HG03103 (cell line): ENCODE data around the gene RGS2.

Experiments used
- ATAC-seq: cut with Tn5 transposase; IDR thresholded peaks from one replicate; pipeline ENCODE4 v1.9.1; 2021; ENCODE audit warnings: low read depth; ENCODE audit not compliant: unreplicated experiment

Gene RGS2

DNA sequence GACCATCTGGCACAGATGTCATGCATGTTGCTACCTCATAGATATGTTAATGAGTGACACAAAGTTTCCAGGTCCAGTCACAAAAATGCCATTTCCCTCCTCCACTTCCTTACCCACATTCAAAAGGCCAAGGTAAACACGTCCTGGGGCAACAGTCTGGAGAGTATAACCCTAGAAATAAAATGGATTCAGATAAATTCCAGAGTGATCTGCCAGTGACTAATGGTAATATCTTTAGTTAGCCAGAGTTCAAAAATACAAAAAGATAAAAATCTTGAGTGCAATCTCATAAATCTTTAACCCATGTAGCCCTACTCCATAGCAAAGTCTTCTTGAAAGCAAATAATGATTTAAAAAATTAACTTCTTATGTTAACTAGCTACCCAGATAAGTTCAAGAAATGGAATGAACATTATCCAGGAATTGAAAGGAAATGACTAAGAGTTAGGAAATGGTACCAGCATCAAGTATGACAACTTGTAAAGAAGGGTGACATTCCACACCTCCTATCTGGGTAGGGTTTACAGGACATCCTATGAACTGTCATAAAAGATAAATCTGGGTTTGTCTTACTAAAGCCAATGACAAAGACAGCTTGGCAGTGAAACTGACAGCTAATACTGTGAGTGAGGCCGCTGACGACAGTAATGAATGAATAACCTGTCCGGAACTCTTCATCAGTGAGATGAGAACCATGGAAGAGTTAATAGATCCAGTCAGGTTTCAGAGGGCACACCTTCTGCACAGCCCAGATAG lies 18.1 kb downstream of the RGS2 start:
- ATAC-seq = no peak

GRCh38 chr1:192830595-192831246 lies 21.9 kb downstream of the RGS2 start:
- ATAC-seq = no peak

DNA sequence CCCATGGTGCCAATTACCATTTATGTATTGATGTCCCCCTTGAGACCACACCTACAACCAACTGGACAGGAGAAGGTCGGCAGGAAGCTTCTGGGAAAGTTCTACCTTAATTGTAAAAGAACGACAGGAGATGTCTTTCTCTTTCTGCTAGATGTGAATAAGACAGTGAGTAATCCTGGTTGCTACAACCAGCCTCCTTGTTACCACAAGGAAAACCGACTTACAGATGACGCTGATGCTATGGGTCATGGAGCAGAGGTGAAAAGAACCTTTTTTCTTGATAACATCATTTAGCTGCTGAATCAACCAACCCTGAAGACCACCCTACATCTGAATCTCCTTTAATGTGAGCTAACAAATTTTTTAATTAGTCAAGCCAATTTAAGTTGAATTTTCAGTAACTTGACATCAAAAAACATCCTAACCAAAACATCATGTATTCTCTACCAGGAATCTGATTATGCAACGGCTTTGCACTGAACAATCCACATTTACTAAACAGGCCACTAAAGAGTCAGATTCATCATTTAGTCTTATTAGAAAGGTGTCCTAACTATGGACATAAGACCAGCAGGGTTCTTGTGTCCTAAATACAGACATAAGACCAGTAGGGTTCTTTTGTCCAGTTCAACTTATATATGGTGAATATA lies 23.0 kb downstream of the RGS2 start:
- ATAC-seq = no peak

GRCh38 chr1:192832492-192832891 lies 23.7 kb downstream of the RGS2 start:
- ATAC-seq = no peak

DNA sequence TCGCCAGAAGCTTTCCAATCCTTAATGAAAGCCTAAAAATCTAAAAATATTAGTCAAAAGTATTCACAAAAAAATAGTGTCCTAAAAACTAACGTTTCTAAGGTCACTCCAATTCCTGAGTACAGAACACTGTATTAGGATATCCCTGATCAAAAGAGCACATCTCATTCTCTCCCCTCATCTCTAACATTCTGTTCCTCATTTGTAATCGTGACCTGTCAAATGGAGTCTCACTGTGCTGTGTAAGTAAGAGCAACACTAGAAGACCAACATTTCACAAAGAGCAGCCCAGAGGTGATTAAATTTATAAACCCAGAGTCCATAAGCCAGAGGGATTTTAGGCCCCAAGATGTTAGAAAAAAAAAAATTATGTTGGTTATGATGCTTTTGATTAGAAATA lies 26.3 kb downstream of the RGS2 start:
- no peak for ATAC-seq

DNA sequence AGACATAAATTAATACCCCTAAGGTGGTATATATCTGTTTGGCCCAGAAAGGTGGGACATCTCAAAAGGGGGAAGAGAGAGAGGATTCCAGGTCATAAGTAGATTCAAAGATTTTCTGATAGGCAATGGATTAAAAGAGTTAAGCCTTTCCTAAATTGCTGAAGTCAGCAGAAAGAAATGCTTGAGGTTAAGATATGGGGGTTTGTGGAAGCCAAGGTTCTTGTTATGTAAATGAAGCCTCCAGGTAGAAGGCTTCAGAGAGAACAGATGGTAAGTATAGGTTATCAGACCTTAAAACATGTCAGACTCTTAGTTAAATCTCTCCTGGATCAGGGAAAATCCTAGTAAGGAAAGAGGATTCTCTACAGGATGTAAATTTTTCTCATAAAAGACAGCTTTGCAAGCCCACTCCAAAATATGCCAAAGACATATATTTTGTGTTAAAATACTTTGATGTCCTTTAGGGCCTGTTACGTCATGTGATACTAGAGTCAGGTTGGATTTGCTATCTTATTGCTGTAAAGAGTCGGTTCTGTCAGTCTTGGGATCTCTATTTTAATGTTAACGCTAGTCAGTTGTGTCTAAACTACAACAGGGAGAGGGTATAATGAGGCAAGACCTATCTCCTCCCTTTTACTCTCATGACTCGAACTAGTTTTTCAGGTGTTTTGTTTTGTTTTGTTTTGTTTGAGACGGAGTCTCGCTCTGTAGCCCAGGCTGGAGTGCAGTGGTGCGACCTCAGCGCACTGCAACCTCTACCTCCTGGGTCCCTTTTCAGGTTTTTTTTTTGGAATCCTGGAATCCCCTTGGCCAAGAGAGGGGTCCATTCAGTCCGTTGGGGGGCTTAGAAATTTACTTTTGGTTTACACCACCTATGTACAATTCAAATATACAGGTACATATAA lies 30.6 kb downstream of the RGS2 start:
- ATAC-seq = no peak

DNA sequence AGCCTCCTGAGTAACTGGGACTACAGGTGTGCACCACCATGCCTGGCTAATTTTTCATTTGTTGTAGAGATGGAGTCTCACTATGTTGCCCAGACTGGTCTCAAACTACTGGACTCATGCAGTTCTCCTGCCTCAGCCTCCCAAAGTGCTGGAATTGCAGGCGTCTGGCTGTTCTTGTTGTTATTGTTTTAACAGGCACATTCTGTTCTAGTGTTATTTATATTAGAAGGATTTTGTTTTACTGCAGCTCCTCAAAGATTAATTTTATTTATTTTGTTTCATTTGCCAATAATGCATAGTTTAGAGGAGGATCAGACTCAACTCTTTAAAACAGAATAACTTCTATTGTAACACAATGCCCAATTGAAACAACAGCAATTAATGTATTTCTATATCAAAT lies 35.5 kb downstream of the RGS2 start:
- ATAC-seq = no peak

GRCh38 chr1:192846950-192847349 lies 38.1 kb downstream of the RGS2 start:
- ATAC-seq = no peak

DNA sequence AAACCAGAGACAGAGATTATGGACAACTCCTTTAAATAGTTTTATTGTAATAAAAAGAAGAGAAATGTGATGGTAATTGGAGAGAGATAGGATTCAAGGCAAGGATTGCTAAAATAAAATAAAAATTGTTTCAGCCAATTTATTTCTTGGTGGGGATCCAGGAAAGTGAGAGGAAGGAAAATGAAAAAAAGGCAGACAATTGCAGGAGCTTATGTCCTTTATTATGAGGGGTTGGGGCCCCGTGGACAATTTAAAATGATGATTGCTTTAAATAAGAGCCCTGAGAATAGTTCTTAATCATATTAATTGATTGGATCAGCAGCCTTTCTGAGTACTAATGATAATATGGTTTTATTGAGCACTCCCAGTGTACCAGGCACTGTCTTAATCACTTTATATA lies 40.2 kb downstream of the RGS2 start:
- no peak for ATAC-seq

GRCh38 chr1:192849442-192849841 lies 40.6 kb downstream of the RGS2 start:
- no peak for ATAC-seq

DNA sequence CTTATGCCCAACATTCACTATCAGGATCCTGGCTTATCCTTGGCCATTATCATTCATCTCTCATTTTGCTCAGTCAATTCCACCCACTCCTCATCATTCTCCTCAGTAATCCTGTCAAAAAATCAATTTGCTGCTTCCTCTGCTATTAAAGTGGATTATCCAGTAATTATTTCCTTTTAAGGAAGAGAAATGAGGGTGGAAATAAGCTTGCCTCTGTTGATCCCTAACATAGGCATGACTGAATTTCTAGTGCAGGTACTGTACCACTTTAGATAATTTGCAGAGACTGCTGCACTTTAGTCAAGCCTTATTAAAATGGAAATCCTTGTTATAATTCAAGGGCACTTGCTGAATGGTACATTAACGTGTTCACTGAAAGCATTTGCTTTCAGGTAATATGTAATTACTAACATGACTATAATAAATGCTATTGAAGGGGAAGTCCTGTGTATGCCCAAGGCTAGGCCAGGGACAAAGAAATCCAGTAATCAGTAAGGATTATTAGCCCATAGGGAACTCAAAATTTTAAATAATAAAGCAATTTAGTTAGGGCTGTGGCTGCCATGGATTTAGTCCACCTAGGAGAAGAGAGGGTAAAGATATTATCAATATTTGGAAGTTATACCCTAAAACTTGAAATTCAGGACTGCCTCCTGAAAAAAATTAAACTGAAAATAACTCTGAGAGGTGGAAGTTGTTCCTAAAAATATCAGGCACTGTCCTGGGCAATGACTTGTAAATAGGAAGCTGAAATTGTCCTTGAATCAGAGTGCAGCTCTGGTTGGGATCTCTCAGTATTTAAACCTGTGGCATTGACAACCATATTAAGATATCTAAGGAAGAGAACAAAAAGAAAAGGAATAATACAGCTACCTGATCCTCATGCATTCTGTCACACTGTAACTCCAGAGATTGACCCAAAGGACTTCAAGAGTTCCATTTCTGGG lies 43.4 kb downstream of the RGS2 start:
- ATAC-seq = no peak

- no peak for ATAC-seq
These were observed 49.6 kb downstream of the RGS2 start for GRCh38 chr1:192858456-192858855.

DNA sequence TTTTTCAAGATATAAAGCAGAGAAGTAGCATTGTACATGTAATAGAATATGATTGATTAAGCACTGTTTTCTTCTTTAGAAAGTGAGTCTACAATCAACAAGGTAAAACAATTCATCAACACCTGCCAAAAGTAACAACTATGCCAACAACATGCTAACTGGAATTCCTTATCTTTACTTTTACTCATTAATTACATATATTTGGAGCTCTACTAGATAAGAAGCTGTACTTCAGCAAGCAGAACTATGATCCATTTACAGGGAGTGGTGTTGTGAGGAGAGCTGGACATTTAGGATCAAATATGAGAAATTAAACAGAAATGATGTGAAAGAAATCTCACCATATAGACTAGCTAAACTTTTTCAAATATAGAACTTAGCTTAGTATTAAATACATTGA lies 51.0 kb downstream of the RGS2 start:
- ATAC-seq = no peak

DNA sequence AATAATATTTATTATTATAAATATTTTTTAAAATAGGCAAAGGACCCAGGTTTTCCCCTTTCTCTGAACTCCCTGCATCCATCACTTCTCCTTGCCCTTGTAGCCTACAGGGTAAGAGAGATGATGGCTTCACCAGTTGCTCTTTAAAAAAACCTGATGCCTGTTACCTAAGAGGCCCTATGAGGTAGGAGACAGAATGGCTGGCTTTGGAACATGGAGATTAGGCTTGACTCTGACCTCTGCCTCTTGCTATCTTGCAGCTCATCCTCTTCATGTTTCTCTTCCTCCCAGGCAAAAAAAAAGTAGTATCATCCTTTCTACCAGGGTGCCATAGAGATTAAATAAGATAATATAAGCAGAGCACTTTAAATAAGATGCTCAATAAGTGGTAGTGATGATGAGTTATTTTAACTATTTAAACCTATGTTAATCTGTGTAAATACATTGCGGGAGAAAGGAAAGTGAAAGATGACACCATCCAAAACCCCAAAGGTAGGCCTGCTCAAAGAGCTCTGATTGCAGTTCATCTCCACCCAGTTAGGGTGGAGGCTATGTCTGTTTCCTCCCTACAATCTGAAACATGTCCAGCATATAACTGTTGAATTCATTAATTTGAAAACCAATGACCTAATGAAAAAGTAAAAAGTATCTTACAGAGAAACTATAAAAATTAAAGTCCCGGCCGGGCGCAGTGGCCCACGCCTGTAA lies 51.8 kb downstream of the RGS2 start:
- ATAC-seq = no peak

DNA sequence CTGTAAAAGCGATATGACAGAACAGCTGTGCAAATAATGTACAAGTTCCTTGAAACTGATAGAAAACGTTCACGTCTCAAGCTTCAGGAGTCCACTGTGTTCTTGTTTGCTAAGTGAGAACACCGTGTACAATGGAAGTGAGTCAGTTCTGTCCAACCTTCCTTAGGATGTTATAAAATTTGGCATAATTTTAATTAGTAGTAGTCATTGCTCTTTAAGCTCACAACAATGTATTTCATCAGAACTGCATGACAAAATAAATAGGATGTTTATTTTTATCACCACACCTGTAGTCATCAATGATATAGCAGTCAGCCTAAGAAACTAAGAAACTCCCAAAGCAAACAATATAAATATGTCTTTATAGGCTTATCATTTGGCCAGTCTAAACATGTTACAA lies 53.0 kb downstream of the RGS2 start:
- ATAC-seq = no peak
